Stimulated activated CD4-positive, alpha-beta T cell treated with anti-CD3 and anti-CD28 coated beads, TNF-alpha, amount 100 ng/mL, for 1 hour (primary cell): ENCODE measurements around the gene FGF11.

ENCODE experiments used
- DNase-seq, 3 donors: peaks; one replicate each; pipeline ENCODE4 v3.0.0-alpha.2; 2020; ENCODE audit warnings: low read depth in 3 of 3, low spot score in 1 of 3

FGF11 gene

GRCh38 chr17:7408252-7408727 lies 31.0 kb upstream of the FGF11 start:
- no peak for DNase-seq

- no peak for DNase-seq
Observed at GRCh38 chr17:7408863-7409262, 30.4 kb upstream of the FGF11 start.

- DNase-seq, result no peak
Observed at GRCh38 chr17:7409716-7410115, 29.6 kb upstream of the FGF11 start.

- DNase-seq, result no peak
Observed at GRCh38 chr17:7410634-7411426, 28.5 kb upstream of the FGF11 start.

- no peak for DNase-seq
Observed at GRCh38 chr17:7411427-7411750, 27.9 kb upstream of the FGF11 start.

GRCh38 chr17:7413346-7413985 lies 25.8 kb upstream of the FGF11 start:
- DNase-seq, result no peak

- DNase-seq, result no peak
Observed at GRCh38 chr17:7414837-7415236, 24.5 kb upstream of the FGF11 start.

GRCh38 chr17:7415784-7416183 lies 23.5 kb upstream of the FGF11 start:
- no peak for DNase-seq

GRCh38 chr17:7416323-7416722 lies 23.0 kb upstream of the FGF11 start:
- DNase-seq, result no peak

GRCh38 chr17:7417056-7417655 lies 22.2 kb upstream of the FGF11 start:
- DNase-seq, result no peak

- no peak for DNase-seq
Observed at GRCh38 chr17:7418472-7419152, 20.7 kb upstream of the FGF11 start.

GRCh38 chr17:7419819-7420610 lies 19.3 kb upstream of the FGF11 start, which contains the start of gene SPEM1:
Gene SPEM1 (plus strand): TSS chr17:7420324. CDS start chr17:7420385, 61 bp downstream.
- no peak for DNase-seq

GRCh38 chr17:7421186-7421585 lies 18.1 kb upstream of the FGF11 start:
- DNase-seq, result no peak

GRCh38 chr17:7423679-7424078 lies 15.6 kb upstream of the FGF11 start:
- no peak for DNase-seq

GRCh38 chr17:7425316-7425715 lies 14.0 kb upstream of the FGF11 start, which contains the start of gene SPEM2:
Gene SPEM2 (plus strand): TSS chr17:7425616. CDS start chr17:7425689, 73 bp downstream.
- DNase-seq, result no peak

GRCh38 chr17:7425756-7426155 lies 13.6 kb upstream of the FGF11 start:
- no peak for DNase-seq

GRCh38 chr17:7426203-7426863 lies 13.0 kb upstream of the FGF11 start:
- DNase-seq, result no peak

- no peak for DNase-seq
Observed at GRCh38 chr17:7426896-7427489, 12.3 kb upstream of the FGF11 start.

- DNase-seq, result no peak
Observed at GRCh38 chr17:7427549-7427948, 11.8 kb upstream of the FGF11 start.

- no peak for DNase-seq
Observed at GRCh38 chr17:7428557-7428956, 10.8 kb upstream of the FGF11 start, which contains the start of gene SPEM3. Gene SPEM3 (plus strand): TSS chr17:7428857. CDS start chr17:7428903, 46 bp downstream.
